Measurements from ENCODE around the gene PMP22.

Gene PMP22

GRCh38 chr17:15273141-15273793, 8.1 kb upstream of the PMP22 start:
- no peak for DNase-seq

- no peak for DNase-seq
Observed at GRCh38 chr17:15271741-15272140, 6.6 kb upstream of the PMP22 start.

DNA sequence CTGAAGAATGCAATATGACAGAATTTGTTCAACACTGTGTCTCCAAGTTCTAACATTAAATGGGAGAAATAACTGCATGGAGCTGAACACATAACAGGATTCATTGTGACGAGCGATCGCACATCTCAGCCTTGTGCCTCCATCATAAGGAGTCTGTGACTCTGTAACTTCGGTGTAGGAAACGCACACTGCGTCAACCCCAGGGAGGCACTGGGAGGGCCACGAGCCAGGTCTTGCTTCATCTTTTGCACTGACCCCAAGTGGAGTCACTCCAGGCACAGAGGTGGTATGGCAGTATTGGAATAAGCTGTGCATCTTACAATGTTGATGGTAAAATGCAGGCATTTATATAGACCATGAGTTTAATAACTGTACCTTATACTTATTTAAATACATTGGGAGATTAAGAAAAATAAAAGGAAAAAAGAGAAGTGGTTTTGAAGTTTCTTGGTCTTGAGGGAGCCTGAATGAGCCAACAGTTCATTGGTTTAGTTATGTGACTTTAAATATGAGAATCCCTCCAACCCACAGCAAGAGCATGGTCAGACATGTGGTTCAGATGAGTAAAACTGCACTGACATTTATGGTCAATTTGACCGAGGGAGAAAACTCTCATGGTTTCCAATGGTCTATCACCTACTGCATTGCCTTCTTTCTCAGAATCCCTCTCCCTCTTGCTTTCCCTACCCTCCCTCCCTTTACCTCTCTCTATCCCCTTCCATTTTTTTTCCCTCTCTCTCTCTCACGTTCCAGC, 5.7 kb upstream of the PMP22 start:
- no peak for DNase-seq

DNA sequence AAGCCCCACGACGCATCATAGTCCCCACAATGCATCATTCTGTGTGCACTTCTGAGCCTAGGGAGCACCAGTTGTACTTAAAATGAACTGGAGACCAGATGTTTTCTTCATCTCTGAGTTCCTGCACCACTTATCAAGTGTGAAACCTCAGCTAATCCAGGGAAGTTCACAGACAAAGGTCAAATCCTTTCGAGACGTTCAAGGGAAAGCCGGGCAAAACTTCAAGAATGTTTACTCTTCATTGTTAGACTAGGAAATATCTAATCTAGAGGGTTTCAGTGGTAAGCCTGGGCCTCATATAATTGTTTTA, 4.6 kb upstream of the PMP22 start:
- no peak for DNase-seq

- no peak for DNase-seq
Observed at GRCh38 chr17:15269087-15269779, 4.1 kb upstream of the PMP22 start.

- no peak for DNase-seq
Observed at GRCh38 chr17:15268461-15268860, 3.3 kb upstream of the PMP22 start.

DNA sequence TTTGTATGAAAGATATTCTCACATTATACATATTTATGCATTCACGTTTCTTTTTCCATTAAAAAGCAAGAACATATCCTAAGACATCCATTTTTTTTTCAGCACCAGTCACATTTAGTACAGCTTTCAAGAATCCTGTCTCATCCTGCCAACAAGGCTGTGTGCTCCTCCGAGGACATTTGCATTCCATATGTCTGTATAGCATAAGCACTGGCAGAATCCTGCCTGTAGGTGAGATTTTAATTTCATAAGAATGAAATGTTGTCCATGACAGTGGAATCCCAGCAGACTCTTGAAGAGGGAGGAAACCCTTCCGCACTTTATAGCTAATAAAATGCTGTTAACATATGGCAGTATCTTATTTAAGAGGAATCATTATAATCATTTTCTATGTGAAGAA, 2.9 kb upstream of the PMP22 start:
- DNase-seq: no peak

- DNase-seq: no peak
Observed at GRCh38 chr17:15266325-15267125, 1.4 kb upstream of the PMP22 start.

DNA sequence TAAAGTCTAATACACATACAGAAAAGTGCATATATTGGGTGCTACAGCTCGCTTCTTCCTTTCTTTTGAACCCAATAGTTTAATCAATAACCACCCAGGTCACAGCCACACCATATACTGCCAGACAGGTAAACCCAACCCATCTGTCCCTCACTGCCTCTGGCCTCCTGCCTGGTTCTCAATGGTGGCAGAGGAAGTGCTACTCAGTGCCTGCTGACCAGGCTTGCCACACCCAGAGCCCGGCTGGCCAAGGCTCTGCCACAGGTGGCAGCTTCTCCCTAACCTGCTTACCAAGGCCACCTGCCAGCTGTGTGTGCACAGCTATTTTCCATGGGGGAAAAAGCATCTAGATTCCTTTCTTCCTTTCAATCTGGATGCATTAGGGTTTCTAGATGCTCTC, 584 bp downstream of the PMP22 start:
- no peak for DNase-seq

DNA sequence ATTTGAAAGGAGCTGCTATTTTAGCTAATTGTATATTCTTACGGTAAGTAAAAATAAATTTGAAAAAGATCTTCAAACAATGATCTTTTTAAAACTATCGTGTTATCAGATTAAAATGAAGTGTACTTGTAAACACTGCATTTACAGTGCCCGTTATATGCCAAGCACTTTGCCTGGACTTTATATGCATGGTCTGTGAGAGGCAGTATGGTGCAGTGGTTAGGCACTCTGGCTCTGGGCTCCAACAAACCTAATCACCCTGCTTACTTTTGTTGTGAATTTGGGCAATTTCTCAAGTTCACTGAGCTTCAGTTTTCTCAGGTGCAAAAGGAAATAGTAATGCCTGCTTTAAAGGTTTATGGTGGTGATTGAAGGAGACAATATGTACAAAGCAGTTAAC, 1.4 kb downstream of the PMP22 start:
- DNase-seq: no peak

DNA sequence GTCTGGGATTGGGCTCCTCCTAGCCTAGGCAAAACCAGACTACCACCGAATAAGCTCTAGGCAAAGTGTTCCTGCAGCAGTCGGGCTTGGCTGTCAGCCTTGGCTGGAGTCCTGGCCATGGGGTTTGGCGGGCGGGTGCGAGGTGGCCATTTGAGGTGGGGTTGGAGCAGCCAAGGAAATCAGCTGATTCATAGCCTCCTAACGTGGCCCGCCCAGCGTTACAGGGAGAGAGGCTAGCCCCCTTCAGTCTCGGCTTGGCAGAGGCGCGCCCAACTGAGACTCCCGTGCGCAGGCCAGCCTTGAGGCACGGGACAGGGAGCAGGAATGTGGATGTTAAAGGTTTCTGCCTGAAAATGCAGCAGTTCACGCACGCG, 1.9 kb downstream of the PMP22 start:
- no peak for DNase-seq

DNA sequence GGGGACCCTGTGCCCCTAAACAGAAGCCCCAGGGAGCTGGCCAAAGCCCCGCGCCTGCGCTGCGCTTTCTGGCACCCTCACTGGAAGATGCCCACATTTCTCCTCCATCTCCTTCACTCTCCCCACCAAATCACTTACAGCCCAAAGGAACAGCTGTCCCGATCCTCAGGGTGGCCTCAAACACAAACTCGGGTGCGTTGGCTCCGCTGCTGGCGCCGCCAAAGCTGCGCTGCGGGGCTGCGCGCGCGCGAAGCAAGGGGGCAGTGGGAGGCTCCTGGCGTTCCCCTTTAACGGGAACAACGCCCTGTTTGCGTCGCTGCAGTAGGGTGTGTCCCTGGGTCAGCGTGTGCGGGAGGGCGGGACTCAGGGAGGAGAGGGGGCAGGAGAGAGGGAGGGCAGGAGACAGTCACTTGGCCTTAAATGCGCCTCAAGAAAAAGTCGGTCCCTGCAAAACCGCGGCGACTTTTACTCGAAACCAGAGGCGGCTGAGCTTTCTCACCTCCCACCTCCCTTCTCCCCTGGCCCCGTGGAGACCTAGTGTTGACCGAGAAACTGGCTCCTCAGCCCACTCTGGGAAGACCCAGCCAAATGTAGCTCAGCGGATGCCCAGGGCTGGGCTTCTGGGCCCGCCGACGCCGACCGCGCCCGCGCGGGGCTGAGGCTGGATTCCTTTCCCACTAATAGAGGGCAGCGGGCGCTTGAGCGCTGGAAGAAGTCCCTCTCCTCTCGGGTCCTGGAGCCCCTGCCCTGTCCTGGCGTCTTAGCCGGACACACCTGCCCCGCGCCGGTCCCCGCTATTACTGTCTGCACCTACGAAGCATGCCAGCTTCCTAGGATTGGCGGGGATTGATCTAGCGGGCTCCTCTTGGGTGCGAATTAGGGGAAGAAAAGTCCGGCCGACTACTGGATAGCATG, 2.6 kb downstream of the PMP22 start:
- DNase-seq: no peak

- DNase-seq: no peak
Observed at GRCh38 chr17:15261802-15262290, 3.3 kb downstream of the PMP22 start.

- DNase-seq: peak; percentile 56
Observed at GRCh38 chr17:15261258-15261801, 3.8 kb downstream of the PMP22 start.

DNA sequence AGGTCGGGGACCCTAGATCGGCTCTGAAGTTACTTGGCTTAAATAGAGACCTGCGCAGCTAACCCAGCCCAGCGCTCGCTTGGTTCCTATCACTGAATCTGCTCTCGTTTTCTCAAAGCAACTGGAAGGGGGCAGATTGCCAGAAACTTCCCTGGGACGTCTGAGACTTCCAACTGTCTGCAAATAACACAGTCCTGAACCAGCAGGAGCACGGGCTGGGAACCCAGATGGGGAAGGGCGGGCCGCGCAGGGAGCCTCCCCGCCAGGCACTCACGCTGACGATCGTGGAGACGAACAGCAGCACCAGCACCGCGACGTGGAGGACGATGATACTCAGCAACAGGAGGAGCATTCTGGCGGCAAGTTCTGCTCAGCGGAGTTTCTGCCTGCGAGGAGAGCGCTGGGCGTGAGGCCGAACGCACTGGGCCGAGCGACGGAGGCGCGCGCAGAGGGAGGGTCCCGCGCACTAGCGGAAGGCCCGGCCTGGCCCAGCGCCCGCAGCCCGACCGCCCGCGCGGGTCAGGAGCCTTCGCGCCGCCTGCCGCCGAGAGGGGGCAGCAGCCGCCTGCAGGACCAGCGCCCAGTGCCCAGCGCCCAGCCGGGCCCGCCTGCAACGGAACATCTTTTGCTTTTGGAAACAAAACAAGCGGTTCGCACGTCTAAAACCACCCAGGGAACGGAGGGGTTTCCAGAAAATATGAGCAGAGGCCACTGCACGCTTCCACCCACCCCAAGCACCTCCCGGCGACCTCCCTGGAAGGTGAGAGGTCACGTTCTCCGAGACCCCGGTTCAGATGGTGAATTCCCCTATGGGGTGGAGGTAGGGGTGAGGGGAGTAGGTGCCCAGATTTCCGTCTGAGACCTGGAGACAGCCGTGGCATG, 4.5 kb downstream of the PMP22 start:
- DNase-seq: peak; percentile 85

GRCh38 chr17:15257796-15258512, 7.2 kb downstream of the PMP22 start:
- no peak for DNase-seq

GRCh38 chr17:15257258-15257788, 7.8 kb downstream of the PMP22 start:
- peak; percentile 81 for DNase-seq

DNA sequence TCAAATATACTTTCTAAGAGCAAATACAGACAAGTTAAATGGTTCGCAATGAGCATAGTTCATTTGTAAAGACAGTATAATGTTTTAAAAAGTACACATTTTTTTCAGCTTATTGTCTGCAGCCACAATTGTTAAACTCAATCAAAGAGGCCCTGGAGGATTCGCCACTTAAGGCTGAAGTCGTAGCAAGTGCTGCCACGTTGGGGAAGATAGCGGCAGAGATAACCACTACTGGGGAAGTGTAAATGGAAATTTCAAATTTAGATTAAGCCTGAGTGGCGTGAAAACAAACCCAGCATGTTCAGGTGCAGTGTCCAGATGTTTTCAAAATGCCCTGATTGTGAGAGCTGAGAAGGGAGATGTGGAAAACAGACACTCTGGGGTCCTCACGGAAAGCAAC, 8.4 kb downstream of the PMP22 start:
- DNase-seq: no peak

DNA sequence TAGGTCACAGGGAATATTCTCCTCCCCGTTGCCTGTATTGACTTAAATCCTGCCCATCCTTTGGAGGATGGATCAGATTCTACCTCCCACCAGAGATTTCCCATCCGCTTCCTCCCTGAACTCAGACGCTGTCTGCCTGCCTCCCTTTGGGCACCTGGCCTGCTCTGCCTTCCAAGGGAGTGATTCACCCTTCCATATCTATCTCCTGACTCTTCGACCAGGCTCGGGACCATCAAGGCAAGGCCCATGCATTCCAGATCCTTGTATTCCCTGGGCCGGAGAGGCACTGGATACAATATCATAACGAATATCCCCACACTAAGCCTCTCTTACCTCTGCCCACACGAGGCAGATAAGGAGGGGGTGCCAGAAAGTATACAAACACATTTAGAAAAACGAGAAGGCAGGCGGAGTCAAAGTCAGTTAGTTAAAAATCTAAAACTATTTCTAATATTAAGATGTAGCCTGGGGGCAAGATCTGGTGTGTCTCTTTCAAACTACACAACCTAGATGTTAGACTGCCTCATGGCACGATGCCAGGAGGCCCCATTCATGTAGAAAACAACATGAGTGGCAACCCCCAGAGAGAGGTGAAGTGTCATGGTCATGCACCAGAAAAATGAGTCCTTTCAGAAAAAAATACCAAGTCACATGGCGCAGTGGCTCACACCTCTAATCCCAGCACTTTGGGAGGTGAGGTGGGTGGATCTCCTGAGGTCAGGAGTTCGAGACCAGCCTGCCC, 9.2 kb downstream of the PMP22 start:
- no peak for DNase-seq
